Esophagus (tissue), 2 donors: ENCODE results near the gene AGRP. TPM values are rescaled to one million over a fixed set of nuclear protein-coding genes. Genes with fewer than 3 reads are reported as not detected.

ENCODE experiments used
- H3K27ac ChIP-seq, 2 donors: one replicate each; pipeline ENCODE4 v1.5.1; 2013; ENCODE audit warnings: low read depth in 2 of 2, mild to moderate bottlenecking in 2 of 2, inconsistent platforms in 1 of 2, low read length in 1 of 2, moderate library complexity in 1 of 2
- H3K27me3 ChIP-seq, 2 donors: one replicate each; pipeline ENCODE4 v1.6.1; 2013; ENCODE audit warnings: low read length in 2 of 2, control low read depth in 1 of 2, mild to moderate bottlenecking in 1 of 2; ENCODE audit not compliant: insufficient read depth in 2 of 2, control insufficient read depth in 1 of 2
- H3K36me3 ChIP-seq, 2 donors: one replicate each; pipeline ENCODE4 v1.6.1; 2013; ENCODE audit warnings: low read length in 1 of 2; ENCODE audit not compliant: control insufficient read depth in 2 of 2, insufficient read depth in 2 of 2
- H3K4me1 ChIP-seq, 2 donors: one replicate each; pipeline ENCODE4 v1.6.1; 2013; ENCODE audit warnings: low read length in 1 of 2; ENCODE audit not compliant: control insufficient read depth in 2 of 2, insufficient read depth in 2 of 2
- H3K4me3 ChIP-seq, 2 donors: one replicate each; pipeline ENCODE4 v1.5.1; 2013; ENCODE audit warnings: low read length in 2 of 2, mild to moderate bottlenecking in 2 of 2, low read depth in 1 of 2, moderate library complexity in 1 of 2
- H3K9me3 ChIP-seq, 2 donors: one replicate each; pipeline ENCODE4 v1.6.1; 2013; ENCODE audit warnings: mild to moderate bottlenecking in 2 of 2, low read depth in 1 of 2, low read length in 1 of 2, moderate library complexity in 1 of 2; ENCODE audit not compliant: control insufficient read depth in 2 of 2, insufficient read depth in 1 of 2
- WGBS, 2 donors: extraction: QIAGEN DNeasy Blood & Tissue Kit; methylation state at CpG; one replicate each; pipeline ENCODE4 v1.1.7; 2013; 5-methylcytosine and 5-hydroxymethylcytosine counted together
- polyA plus RNA-seq, 2 donors: library from polyadenylated mRNA; stranded (reverse); fragments of 200-250 nt; gene quantifications; one replicate each; pipeline ENCODE4 v1.2.3, GENCODE V29; 2013
- donor health status: healthy with polysubstance abuse.
- donor health status: Bipolar disorder and iron deficiency.

AGRP gene
- polyA plus RNA-seq, 2 donors = not detected

DNA sequence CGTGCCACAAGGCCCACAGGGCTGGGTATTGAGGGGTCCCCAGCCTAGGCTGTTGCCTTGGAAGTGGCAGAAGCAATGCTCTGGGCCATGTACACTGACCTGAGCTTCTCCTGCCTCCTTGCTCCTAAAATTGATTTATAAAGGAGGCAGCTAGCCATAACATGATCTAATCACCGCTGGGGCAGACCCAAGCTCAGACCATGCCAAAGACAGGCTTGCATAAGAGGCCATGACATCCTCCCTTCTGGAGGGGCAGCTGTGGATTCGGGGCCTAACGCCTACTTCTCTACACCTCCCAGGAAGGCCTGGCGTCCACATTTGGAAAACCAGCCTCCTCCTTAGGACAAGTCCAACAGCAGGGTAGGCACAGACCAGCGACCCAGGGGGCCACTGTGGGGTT lies 40.1 kb downstream of the AGRP start:
- Histone ChIP-seq H3K4me3 (no peak overlapping the region), H3K27ac (peak overlapping the region in 1 of 2 donors; percentile 6), H3K36me3 (peaks cover 20 to 49% of the 10 kb centered on the region in 2 donors), H3K4me1 (peaks cover 15 to 31% of the 10 kb centered on the region in 2 donors), H3K9me3 (peaks cover 0 to 2% of the 10 kb centered on the region in 2 donors), H3K27me3 (no peaks in the 10 kb centered on the region)
- 76 to 77% methylated on average over 6 of the region's 6 CpGs for WGBS, 2 donors

DNA sequence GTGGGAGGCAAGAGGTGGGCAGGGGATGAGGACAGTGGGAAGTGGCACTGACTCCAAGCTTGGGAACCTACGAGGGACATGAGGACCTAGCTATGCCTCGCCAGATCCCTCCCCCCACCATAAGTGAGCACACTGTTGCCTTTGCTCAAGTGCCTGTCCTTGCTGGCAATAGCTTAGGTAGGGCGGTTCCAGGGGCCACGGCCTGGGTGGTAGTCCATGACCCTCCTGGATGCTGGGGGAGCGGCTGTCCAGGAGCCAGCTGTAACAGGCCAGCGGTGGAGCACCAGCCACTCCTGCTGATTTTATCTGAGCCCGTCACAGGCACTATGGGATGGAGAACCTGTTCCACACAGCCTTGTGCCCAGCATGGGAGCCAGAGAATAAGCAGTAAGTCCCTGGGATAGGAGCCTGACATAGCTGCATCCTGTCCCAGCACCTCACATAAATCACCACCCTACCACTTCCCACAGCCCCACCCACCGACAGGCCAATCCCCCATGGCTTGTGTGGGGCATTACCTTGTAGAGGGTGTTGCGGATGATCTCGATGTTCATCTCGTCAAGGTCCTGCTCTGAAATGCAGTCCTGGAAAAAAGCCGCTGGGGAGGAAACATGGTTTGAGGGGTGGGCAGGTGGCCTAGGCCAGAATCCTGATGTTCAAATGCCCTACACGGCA lies 40.6 kb downstream of the AGRP start:
- no peak overlapping the region for H3K27ac ChIP-seq
- peaks cover 15 to 31% of the 10 kb centered on the region in 2 donors for H3K4me1 ChIP-seq
- 87 to 89% methylated on average over 13 of the region's 13 CpGs for WGBS, 2 donors

DNA sequence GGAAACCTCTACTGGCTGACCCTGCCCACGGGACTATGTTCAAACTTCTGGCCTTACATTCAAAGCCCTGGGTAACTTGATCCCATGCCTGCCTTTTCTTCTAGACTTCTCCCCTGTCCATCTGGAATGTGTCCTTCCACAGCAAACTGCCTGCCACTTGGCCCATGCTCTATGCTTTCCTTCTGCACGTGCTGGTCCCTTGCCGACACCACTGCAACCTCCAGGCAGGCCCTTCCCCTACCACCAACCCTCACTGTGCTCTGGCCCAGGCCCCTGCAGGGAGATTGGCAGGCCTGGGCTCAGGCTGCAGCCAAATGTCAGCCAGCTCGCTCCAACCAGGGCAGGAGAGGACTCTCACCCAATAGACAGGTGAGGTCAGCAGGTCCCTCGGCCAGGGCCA lies 41.4 kb downstream of the AGRP start:
- H3K9me3 ChIP-seq = peaks cover 0 to 2% of the 10 kb centered on the region in 2 donors
- H3K27me3 ChIP-seq = no peaks in the 10 kb centered on the region
- no peak overlapping the region for H3K4me3 ChIP-seq
- H3K27ac ChIP-seq = peak overlapping the region in 1 of 2 donors; percentile 1
- 61 to 74% methylated on average over 5 of the region's 5 CpGs for WGBS, 2 donors
- peaks cover 9 to 31% of the 10 kb centered on the region in 2 donors for H3K4me1 ChIP-seq
- H3K36me3 ChIP-seq = peaks cover 25 to 59% of the 10 kb centered on the region in 2 donors

More for the DNA sequence above, 40.6 kb downstream of the AGRP start:
- Histone ChIP-seq H3K36me3 (peaks cover 25 to 55% of the 10 kb centered on the region in 2 donors), H3K4me3 (no peak overlapping the region), H3K27me3 (no peaks in the 10 kb centered on the region), H3K9me3 (peaks cover 0 to 2% of the 10 kb centered on the region in 2 donors)

DNA sequence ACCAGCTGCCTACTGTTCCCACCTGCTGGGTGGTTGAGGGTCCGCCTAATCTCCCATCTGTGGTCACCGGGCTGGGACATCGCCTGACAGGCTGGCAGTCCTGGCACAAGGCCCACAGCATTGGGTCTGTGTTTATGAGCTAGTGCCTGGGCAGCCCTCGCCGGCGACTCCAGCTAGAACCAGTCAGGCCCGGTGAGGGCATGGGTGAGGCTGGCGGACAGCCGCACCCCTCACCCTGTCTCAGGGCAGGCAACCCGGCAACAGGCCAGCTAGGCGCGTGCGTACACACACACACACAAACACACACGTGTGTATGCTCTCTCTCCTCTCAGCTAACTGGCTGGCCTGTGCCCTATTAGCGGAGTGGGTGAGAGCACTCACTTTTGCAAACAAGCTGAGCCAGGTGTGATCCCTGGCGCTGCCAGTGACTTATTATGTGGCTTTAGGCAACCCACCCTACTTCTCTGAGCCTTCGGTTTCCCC lies 42.0 kb downstream of the AGRP start:
- Histone ChIP-seq H3K9me3 (peaks cover 0 to 2% of the 10 kb centered on the region in 2 donors), H3K4me1 (peaks cover 7 to 30% of the 10 kb centered on the region in 2 donors), H3K27me3 (no peaks in the 10 kb centered on the region), H3K36me3 (peaks cover 25 to 60% of the 10 kb centered on the region in 2 donors), H3K27ac (peak overlapping the region; percentile 35 to 56), H3K4me3 (no peak overlapping the region)
- WGBS, 2 donors = 56 to 61% methylated on average over 17 of the region's 17 CpGs

DNA sequence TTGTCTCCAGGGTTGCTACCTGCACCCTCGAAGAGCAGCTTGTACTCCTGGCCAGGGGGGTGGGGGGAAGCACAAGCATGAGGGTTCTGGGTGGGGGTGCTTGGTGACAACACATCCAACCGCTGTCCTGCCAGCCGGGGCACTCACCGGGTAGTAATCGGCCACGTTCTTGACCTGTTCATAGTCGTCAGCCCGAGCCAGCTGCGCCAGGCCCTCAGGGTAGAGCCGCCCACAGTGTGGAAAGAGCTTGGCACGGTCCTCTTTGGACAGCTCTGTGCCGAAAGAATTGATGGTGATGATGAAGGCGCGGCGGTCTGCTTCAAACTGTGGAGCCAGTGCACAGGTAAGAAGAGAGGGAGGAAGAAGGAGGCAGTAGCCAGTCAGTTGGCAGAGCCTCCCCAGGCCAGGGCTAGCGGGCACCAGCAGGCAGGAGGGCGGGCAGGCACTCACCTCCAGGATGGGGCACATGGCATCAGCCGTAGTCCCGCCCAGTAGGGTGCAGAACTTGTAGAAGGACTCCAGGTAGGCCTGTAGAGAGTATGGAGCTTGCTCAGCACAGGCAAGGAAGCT lies 44.4 kb downstream of the AGRP start:
- Histone ChIP-seq H3K9me3 (no peaks in the 10 kb centered on the region), H3K36me3 (peaks cover 24 to 48% of the 10 kb centered on the region in 2 donors), H3K4me1 (peaks cover 2 to 21% of the 10 kb centered on the region in 2 donors), H3K27me3 (no peaks in the 10 kb centered on the region), H3K27ac (peak overlapping the region in 1 of 2 donors; percentile 6), H3K4me3 (no peak overlapping the region)
- 67 to 71% methylated on average over 19 of the region's 19 CpGs for WGBS, 2 donors

DNA sequence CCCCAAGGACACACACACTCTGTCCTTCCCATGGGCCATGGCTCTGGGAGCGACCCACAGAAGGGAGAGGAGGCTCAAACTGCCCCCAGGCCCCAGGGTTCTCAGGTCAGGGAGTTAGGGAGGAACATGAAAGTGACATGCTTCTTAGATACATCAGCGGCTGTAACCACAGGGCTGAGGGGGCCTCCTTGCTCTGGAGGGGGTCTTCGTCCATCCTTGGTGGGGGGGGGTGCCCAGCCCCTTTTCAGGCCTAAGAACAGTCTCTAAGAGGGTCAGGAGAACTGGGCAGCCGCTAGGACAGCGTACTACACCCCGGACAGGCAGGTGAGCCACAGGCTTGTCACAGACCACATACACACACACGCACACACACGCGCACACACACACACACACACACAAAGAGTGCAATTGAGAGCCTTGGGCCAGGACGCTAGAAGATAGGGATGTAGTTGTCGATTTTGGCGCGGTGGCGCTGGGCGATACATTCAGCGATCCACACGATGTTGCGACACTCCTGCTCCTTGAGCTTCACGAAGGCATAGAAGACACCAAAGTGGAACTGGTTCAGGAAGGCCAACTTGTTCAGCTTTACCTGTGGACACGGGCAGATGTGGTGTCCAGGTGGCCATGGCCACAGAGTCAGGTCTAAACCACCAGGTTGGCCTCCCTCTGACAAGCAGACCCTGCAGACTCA lies 45.1 kb downstream of the AGRP start:
- no peaks in the 10 kb centered on the region for H3K27me3 ChIP-seq
- WGBS, 2 donors = 92 to 94% methylated on average over 20 of the region's 20 CpGs
- H3K4me3 ChIP-seq = no peak overlapping the region
- H3K27ac ChIP-seq = peak overlapping the region in 1 of 2 donors; percentile 6
- H3K36me3 ChIP-seq = peaks cover 19 to 45% of the 10 kb centered on the region in 2 donors
- H3K9me3 ChIP-seq = no peaks in the 10 kb centered on the region
- peaks cover 2 to 21% of the 10 kb centered on the region in 2 donors for H3K4me1 ChIP-seq

DNA sequence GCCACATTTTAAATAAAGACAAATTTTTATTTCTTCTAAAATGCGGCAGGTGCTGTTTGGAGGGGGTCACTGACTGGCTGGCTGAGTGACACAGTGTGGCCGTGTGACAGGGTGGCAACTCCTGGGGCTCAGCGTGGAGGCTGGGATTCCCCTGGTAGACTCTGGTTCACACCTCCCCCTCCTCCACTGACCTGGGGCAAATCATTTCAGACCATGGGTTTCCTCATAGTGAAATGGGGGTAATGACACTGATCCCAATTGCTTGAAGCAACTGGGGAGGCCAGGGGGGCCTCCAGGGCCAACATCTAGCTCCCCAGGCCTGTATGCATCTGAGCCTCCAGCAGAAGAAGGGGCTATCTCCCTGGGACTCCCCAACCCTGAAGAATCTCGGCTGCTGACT lies 45.8 kb downstream of the AGRP start:
- WGBS, 2 donors = 77 to 80% methylated on average over 4 of the region's 4 CpGs
- H3K4me3 ChIP-seq = no peak overlapping the region
- no peaks in the 10 kb centered on the region for H3K27me3 ChIP-seq
- peaks cover 2 to 16% of the 10 kb centered on the region in 2 donors for H3K4me1 ChIP-seq
- H3K9me3 ChIP-seq = no peaks in the 10 kb centered on the region
- H3K27ac ChIP-seq = no peak overlapping the region
- H3K36me3 ChIP-seq = peaks cover 13 to 40% of the 10 kb centered on the region in 2 donors

DNA sequence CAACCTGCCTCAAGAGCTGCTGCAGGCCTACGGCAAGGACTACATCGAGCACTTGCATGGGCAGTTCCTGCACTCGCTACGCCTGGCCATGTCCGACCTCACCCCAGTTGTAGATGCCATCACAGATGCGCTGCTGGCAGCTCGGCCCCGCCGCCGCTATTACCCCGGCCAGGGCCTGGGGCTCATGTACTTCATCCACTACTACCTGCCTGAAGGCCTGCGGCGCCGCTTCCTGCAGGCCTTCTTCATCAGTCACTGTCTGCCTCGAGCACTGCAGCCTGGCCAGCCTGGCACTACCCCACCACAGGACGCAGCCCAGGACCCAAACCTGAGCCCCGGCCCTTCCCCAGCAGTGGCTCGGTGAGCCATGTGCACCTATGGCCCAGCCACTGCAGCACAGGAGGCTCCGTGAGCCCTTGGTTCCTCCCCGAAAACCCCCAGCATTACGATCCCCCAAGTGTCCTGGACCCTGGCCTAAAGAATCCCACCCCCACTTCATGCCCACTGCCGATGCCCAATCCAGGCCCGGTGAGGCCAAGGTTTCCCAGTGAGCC lies 46.6 kb downstream of the AGRP start:
- Histone ChIP-seq H3K4me3 (no peak overlapping the region), H3K36me3 (peaks cover 13 to 35% of the 10 kb centered on the region in 2 donors), H3K4me1 (peaks cover 2 to 12% of the 10 kb centered on the region in 2 donors), H3K27ac (no peak overlapping the region), H3K27me3 (no peaks in the 10 kb centered on the region), H3K9me3 (no peaks in the 10 kb centered on the region)
- WGBS, 2 donors = 94 to 95% methylated on average over 23 of the region's 23 CpGs

DNA sequence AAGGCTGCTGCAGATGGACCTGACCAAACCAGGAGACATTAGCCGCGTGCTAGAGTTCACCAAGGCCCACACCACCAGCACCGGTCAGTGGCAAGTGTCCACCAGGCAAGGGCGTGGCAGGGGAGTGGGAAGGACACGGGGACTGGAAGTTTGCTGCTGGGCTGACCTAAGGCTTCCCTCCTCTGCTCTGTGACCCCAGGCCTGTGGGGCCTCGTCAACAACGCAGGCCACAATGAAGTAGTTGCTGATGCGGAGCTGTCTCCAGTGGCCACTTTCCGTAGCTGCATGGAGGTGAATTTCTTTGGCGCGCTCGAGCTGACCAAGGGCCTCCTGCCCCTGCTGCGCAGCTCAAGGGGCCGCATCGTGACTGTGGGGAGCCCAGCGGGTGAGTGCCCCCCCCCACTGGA lies 47.6 kb downstream of the AGRP start:
- Histone ChIP-seq H3K27me3 (no peaks in the 10 kb centered on the region), H3K36me3 (peaks cover 13 to 31% of the 10 kb centered on the region in 2 donors), H3K27ac (no peak overlapping the region), H3K4me3 (no peak overlapping the region), H3K9me3 (no peaks in the 10 kb centered on the region), H3K4me1 (peaks cover 0 to 10% of the 10 kb centered on the region in 2 donors)
- 95% methylated on average over 16 of the region's 16 CpGs for WGBS, 2 donors
